Bronchial epithelial cell (primary cell): Measurements from ENCODE around the gene IGF2BP2. TPM values are rescaled to one million over a fixed set of nuclear protein-coding genes. Genes with fewer than 3 reads are reported as not detected.
A peak's percentile ranks its signal among the peaks of the same experiment; 100 is the strongest.

Experiments
- DNase-seq: peaks from one replicate; pipeline ENCODE4 v3.0.0-alpha.2; 2010; ENCODE audit warnings: low read depth
- FAIRE-seq: peaks from 2 replicates; lab custom pipeline; 2011; peaks lifted over from hg19 to GRCh38; lab: Jason Lieb, UNC
- H3K27me3 ChIP-seq: 2 replicates; pipeline ENCODE4 v1.5.1; 2011; ENCODE audit warnings: low read length; ENCODE audit not compliant: control insufficient read depth, insufficient read depth
- H3K36me3 ChIP-seq: 2 replicates; pipeline ENCODE4 v1.5.1; 2011; ENCODE audit warnings: low read length; ENCODE audit not compliant: control insufficient read depth, insufficient read depth
- H3K4me3 ChIP-seq: 2 replicates; pipeline ENCODE4 v1.5.1; 2011; ENCODE audit warnings: mild to moderate bottlenecking, low read depth, low read length, control low read depth
- CTCF ChIP-seq: IDR thresholded peaks from 2 replicates; pipeline ENCODE4 v1.5.1; 2011; ENCODE audit warnings: mild to moderate bottlenecking, moderate library complexity, low read length, control low read depth, inconsistent platforms; ENCODE audit not compliant: insufficient read depth, severe bottlenecking
- total RNA-seq: library from RNA; depleted of rRNA; stranded (reverse); fragments of >200 nt; gene quantifications from 2 replicates; pipeline ENCODE4 v1.2.1, GENCODE V29; 2014

Gene IGF2BP2
- total RNA-seq, 1 donor from 2014 or later = 37.1 TPM

- Histone ChIP-seq H3K4me3 (no peak overlapping the region), H3K27me3 (no peaks in the 10 kb centered on the region), H3K36me3 (peaks cover 23% of the 10 kb centered on the region)
- peak; percentile 92 for DNase-seq
- no peak for TF ChIP-seq CTCF
- no peak for FAIRE-seq
Measured at GRCh38 chr3:185656321-185656840, 168.5 kb downstream of the IGF2BP2 start.

- peaks cover 25% of the 10 kb centered on the region for H3K36me3 ChIP-seq
- no peak for FAIRE-seq
- TF ChIP-seq CTCF = no peak
- H3K27me3 ChIP-seq = no peaks in the 10 kb centered on the region
- no peak overlapping the region for H3K4me3 ChIP-seq
- DNase-seq = no peak
Measured at GRCh38 chr3:185655426-185656320, 169.2 kb downstream of the IGF2BP2 start.

GRCh38 chr3:185654758-185655145 is 170.1 kb downstream of the IGF2BP2 start:
- TF ChIP-seq CTCF = no peak
- peaks cover 25% of the 10 kb centered on the region for H3K36me3 ChIP-seq
- FAIRE-seq (no peak), DNase-seq (no peak)
- H3K4me3 ChIP-seq = no peak overlapping the region
- H3K27me3 ChIP-seq = no peaks in the 10 kb centered on the region

- TF ChIP-seq CTCF = no peak
- H3K4me3 ChIP-seq = no peak overlapping the region
- H3K27me3 ChIP-seq = no peaks in the 10 kb centered on the region
- DNase-seq (no peak), FAIRE-seq (peak; percentile 36)
- peaks cover 30% of the 10 kb centered on the region for H3K36me3 ChIP-seq
Measured at GRCh38 chr3:185653949-185654757, 170.7 kb downstream of the IGF2BP2 start.

- FAIRE-seq = no peak
- H3K4me3 ChIP-seq = no peak overlapping the region
- no peak for TF ChIP-seq CTCF
- peaks cover 31% of the 10 kb centered on the region for H3K36me3 ChIP-seq
- no peak for DNase-seq
- H3K27me3 ChIP-seq = no peaks in the 10 kb centered on the region
Measured at GRCh38 chr3:185651971-185652370, 172.9 kb downstream of the IGF2BP2 start.
